MM.1S (cell line): Measurements from ENCODE around the gene CYP2J2.

Experiments used
- CTCF ChIP-seq: fragments of 300-600 bp; sonication (generic); IDR thresholded peaks from 2 replicates; pipeline ENCODE4 v1.5.1; 2016; ENCODE audit warnings: antibody characterized with exemption, low read length, mixed read lengths
- EZH2 ChIP-seq: fragments of 300-600 bp; sonication (generic); optimal IDR thresholded peaks from 2 replicates; pipeline ENCODE3; 2017; ENCODE audit warnings: low read depth, mild to moderate bottlenecking, antibody characterized with exemption, low read length, mixed read lengths
- EZH2phosphoT487 ChIP-seq: fragments of 300-600 bp; sonication (generic); IDR thresholded peaks from 2 replicates; pipeline ENCODE4 v1.6.1; 2018; ENCODE audit warnings: antibody characterized with exemption, low read length

GRCh38 chr1:59948990-59949389 is 22.4 kb upstream of the CYP2J2 start:
- no peak for TF ChIP-seq CTCF
- TF ChIP-seq EZH2phosphoT487, result no peak
- TF ChIP-seq EZH2, result no peak
